H54 (cell line): ENCODE results near the gene GPS2.
A peak's percentile ranks its signal among the peaks of the same experiment; 100 is the strongest.

Experiments
- DNase-seq: peaks from one replicate; pipeline ENCODE4 v3.0.0; 2011; ENCODE audit warnings: low spot score, mixed read lengths; ENCODE audit not compliant: insufficient read length
- FAIRE-seq: peaks from 3 replicates; lab custom pipeline; 2011; peaks lifted over from hg19 to GRCh38; lab: Jason Lieb, UNC
- POLR2A ChIP-seq: IDR thresholded peaks from 2 replicates; pipeline ENCODE4 v1.6.1; 2011; ENCODE audit warnings: low read depth, mild to moderate bottlenecking, low read length

GPS2 gene

GRCh38 chr17:7304179-7304578 is 11.0 kb downstream of the GPS2 start:
- DNase-seq (no peak), FAIRE-seq (no peak)
- no peak for TF ChIP-seq POLR2A

GRCh38 chr17:7296189-7296861 is 18.8 kb downstream of the GPS2 start:
- no peak for TF ChIP-seq POLR2A
- no peak for FAIRE-seq
- peak; percentile 94 for DNase-seq

- FAIRE-seq (no peak), DNase-seq (no peak)
- no peak for TF ChIP-seq POLR2A
Observed at GRCh38 chr17:7295230-7296180, 19.7 kb downstream of the GPS2 start.

- DNase-seq (no peak), FAIRE-seq (no peak)
- TF ChIP-seq POLR2A: no peak
Observed at GRCh38 chr17:7294614-7295153, 20.5 kb downstream of the GPS2 start, which contains the start of gene YBX2. Gene YBX2 (minus strand): TSS chr17:7294639. CDS start chr17:7294500, 139 bp downstream.

- DNase-seq: no peak
- TF ChIP-seq POLR2A: no peak
- no peak for FAIRE-seq
Observed at GRCh38 chr17:7293816-7294613, 21.1 kb downstream of the GPS2 start.

GRCh38 chr17:7293159-7293558 is 22.0 kb downstream of the GPS2 start:
- DNase-seq (no peak), FAIRE-seq (no peak)
- TF ChIP-seq POLR2A: no peak

GRCh38 chr17:7292729-7293128 is 22.4 kb downstream of the GPS2 start:
- TF ChIP-seq POLR2A: no peak
- no peak for DNase-seq
- no peak for FAIRE-seq

GRCh38 chr17:7292194-7292593 is 23.0 kb downstream of the GPS2 start:
- TF ChIP-seq POLR2A: no peak
- FAIRE-seq (no peak), DNase-seq (no peak)

GRCh38 chr17:7290685-7291084 is 24.5 kb downstream of the GPS2 start:
- FAIRE-seq (no peak), DNase-seq (no peak)
- no peak for TF ChIP-seq POLR2A

GRCh38 chr17:7290166-7290565 is 25.0 kb downstream of the GPS2 start:
- TF ChIP-seq POLR2A: no peak
- FAIRE-seq (no peak), DNase-seq (no peak)

GRCh38 chr17:7289256-7290032 is 25.7 kb downstream of the GPS2 start:
- no peak for TF ChIP-seq POLR2A
- no peak for FAIRE-seq
- DNase-seq: no peak

- no peak for FAIRE-seq
- no peak for TF ChIP-seq POLR2A
Observed at GRCh38 chr17:7285679-7286078, 29.5 kb downstream of the GPS2 start.

GRCh38 chr17:7284911-7285310 is 30.2 kb downstream of the GPS2 start:
- DNase-seq: no peak
- FAIRE-seq: no peak
- no peak for TF ChIP-seq POLR2A

More at GRCh38 chr17:7285679-7286078, 29.5 kb downstream of the GPS2 start:
- DNase-seq: no peak
